HG02763 (cell line): Measurements from ENCODE around the gene ARHGAP22.
"Not testable (repeated sequence)": the region's sequence is repeated elsewhere in the genome, so short reads cannot be mapped to it uniquely, and the experiment has no call there.

ENCODE experiments used
- ATAC-seq: cut with Tn5 transposase; IDR thresholded peaks from one replicate; pipeline ENCODE4 v1.9.1; 2021; ENCODE audit warnings: mild to moderate bottlenecking, moderate library complexity; ENCODE audit not compliant: unreplicated experiment

ARHGAP22 gene

DNA sequence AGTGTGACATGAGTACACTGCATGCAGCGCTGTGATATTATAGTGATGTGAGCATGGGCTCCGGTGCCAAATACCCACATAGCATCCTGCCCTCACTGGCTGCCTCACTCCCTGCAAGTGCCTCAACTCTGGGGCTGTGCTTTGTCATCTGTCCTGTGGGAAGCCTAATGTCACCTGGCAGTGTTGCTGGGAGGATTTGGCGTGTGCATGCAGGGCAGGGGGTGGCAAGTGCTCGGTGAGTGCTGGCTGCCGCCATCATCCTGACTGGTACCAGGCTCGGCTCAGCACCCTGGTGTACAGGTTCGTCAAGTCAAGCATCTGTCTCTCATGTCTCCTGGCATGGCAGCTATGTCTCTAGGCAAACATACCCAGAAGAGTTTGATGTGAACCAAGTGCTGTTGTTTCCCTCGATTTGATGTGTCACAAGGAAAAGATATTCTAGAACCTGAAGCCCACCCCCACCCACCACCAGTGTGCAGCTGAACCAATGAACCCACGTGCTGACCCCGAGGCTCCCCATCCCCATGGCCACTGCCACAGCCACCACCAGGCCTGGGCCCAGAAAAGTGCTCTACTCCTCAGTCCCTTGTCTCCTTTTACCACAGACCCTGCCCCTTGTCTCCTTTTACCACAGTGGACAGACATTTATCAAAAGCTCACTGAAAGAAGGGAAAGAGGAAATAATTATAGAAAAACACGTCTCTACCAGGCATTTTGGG, 162.6 kb downstream of the ARHGAP22 start:
- no peak for ATAC-seq

DNA sequence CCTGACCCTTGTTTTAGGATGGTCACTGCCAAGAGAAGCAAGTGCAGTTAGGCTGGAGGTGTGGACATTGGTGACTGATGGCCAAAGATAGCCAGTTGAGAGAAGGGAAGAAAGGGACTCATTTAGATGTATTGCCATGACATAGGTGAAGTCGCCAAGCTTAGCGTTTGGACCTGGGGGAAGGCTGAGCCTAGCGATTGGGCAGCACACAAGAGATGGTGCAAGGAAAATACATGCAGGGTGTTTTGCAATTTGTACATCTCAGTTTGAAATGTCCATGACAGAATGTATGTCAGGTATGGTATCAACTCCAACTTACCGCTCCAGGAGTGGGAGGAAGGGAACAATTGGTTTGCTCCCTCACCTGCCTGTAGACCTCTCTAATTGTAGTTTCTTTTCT, 164.1 kb downstream of the ARHGAP22 start:
- no peak for ATAC-seq

DNA sequence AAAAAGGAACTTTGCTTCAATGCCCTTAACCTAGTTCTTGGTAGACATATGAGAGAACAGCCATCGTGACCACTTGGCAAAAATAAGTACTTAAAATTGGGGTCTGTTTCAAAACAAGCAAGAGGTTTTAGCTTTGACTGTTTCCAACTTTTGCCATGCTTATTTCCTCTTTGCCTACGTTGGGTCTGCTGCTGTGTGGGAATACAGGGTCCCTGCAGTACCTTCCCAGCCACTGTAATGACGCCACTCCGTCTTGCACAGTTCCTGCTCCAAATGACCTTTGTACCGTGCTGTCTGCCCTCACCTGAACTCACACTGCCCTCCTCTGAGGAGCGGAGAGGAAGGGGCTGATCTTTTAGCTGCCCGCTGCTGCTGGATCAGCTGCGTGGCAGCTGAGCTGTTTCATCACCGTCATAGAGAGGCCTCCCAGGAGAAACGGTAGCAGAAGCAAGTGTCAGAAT, 165.3 kb downstream of the ARHGAP22 start:
- no peak for ATAC-seq

DNA sequence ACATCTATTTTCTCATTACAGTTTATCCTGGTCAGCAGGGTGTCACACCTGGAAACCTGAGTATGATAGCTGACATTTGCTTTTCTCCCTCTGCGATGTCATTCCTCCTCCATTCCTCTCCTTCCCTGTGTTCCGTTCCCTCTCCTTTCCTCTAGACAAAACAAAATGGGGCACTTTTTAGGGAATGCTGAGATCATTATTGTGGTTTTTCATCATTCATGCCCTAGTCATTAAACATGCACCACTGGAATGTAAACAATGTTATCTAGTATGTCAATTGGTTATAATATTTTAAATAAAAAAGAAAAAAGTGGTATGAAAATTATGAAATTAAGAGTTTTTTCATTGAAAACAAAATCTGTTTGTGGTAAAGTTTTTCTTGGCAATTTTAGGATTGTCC, 165.8 kb downstream of the ARHGAP22 start:
- ATAC-seq, result no peak

DNA sequence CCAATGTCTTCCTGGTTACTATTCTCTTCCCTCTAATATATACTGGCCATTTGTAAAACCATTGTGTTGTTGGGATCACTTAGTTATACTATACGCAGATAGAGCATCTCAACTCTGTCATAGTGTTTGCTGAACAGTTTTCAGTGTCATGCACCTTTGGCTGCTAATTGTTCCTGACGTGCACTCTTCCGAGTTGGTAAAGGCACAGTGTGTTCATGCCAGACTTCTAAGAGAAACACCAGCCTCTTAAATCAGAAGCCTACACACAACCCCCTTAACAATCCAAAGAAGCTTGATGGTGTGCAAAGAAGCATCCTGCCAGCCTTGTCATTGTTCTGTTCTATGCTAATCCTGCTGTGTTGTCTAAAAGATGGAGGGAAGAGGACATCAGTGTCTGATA, 167.3 kb downstream of the ARHGAP22 start:
- ATAC-seq, result no peak

DNA sequence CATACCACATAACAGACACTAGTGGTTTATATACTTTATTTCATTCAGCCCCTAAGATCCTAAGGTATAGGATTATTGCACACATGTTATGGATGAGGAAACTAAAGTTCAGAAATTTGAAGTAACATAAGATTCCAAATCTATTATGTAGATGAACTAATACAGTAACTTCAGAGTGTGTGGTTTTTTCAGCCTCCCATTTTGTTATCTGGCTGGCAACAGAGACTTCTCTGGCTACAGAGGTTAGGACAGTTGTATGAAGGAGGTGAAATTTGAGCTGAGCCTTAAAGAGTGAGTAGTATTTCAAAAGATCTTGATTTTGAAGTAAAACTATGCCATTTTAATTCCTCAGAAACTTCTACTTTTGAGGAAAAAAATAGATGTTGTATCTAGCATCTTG, 173.0 kb downstream of the ARHGAP22 start:
- ATAC-seq, result no peak

DNA sequence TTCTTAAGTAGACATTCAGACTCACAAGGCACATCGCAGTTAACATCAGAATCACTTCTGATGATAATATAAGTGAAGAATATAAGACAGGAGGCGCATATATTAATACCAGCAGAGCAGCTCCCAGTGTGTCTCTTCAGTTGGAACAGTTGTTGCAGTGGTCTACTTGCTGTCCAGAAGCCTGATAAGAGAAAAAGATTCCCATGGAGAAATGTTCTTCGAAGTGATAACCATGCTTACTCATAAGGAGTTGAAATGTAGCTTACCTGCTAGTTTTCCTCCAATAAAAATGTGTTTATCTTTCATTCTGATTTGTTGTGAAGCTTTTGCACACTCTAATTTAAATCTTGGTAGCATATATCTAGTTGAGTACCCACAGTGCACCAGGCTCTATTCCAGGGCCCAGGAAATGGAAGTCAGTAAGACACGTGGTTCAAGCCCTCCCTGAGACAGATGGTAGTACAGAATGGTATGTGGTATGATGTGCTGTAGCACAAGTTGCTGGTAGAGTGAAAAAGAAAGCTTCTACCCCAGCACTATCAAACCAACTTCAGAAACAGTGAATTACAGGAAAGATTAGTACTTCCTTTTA, 174.4 kb downstream of the ARHGAP22 start:
- ATAC-seq, result no peak

DNA sequence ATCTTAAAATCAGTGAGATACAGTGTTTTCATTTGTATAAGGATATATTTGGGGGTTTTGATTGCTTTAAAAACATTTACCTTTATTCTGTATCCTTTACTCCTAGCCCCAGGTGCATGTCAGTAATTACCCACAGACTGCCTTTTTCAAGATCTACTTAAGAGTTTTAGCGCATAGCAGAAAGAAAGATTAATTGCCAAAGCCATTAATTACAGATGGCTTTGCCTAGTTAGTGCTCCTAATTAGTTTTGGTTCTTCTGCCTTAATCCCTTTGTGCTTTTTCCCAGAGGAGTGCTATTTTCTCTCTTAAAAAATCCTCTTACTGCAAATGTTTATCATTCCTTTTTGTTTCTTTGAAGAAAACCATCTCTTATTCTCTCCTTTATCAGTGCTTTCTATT, 175.6 kb downstream of the ARHGAP22 start:
- no peak for ATAC-seq

DNA sequence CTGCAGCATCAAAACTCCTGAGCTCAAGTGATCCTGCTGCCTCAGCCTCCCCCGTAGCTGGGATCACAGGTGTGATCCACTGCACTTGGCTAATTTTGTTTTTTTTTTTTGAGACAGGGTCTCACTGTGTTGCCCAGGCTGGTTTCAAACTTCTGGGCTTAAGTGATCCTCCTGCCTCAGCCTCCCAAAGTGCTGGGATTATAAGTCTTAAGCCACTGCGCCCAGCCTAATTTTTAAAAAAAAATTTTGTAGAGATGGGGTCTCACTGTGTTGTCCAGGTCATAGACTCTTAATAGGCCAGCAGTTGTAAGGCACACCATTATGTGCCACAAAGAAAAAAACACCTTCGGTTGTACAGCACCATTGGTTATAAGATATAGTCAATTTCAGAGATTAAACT, 176.0 kb downstream of the ARHGAP22 start:
- no peak for ATAC-seq

DNA sequence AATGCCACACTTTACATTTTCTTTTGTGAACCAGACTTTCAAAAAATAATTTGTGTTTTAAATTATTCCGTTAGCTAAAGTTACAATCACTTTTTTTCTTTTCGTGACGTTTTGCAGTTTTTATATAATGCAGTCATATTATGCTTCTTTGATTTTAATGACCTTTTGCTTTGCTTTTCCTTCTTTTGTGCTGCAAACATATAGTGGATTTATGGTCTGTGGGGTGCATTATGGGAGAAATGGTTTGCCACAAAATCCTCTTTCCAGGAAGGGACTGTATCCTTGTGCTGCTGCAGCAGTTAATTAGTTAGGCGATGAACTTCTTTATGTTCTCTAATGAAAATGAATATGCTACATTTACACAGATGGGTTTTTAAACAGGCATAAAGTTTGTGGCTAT, 181.0 kb downstream of the ARHGAP22 start:
- no peak for ATAC-seq

DNA sequence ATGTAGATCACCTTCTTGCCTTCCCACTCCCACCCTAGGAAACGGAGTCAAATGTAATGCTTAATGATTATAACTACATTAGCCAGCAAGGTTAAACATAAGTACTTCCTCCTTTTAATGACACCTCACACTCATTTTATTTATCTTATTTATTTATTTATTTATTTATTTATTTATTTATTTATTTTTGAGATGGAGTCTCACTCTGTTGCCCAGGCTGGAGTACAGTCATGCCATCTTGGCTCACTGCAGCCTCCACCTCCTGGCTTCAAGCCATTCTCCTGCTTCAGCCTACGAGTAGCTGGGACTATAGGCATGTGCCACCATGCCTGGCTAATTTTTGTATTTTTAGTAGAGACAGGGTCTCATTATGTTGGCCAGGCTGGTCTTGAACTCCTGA, 183.0 kb downstream of the ARHGAP22 start:
- not testable (repeated sequence) for ATAC-seq

DNA sequence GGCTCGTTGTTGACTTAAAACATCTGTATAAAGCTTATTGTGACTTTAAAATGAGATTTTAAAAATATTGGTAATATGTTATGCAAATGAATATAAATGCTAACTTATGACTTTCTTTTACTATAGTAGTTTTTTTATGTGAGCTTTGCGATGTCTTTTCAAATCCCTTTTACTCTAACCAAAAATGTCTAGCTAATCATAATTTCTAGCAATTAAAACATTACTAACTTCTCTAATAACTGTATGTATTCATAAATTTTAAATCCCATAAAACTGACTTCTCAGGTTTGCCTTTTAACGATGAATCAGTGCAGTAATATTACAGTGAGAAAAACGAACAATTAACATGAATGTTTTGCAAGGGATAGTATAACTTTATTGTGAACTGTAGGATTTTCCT, 185.2 kb downstream of the ARHGAP22 start:
- no peak for ATAC-seq

DNA sequence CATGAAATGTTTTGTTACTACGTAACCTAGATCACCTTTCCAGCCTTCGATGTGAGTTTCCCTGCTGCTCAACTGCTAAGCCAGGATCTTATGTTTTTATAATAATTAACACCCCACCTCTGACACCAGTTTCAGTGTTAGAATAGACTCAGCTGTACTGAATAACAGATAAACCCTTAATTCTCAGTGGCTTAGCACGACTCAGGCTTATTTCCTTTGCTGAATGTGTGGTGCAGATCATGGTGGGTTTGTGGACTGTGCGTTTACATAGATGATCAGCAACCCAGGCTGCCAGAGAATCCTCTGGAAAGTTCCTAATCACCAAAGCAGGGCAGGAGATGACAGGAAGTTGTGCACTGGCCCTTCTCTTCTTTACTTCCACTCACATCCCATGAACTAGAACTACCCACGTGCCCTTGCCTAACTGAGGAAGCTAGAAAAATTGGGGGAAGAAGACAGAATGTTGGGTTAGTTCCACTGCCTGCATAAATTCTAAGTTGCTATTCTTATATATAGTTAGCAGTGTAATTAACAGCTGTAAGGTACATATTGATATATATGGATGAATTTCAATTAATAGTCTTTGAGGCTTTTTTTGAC, 186.6 kb downstream of the ARHGAP22 start:
- no peak for ATAC-seq

DNA sequence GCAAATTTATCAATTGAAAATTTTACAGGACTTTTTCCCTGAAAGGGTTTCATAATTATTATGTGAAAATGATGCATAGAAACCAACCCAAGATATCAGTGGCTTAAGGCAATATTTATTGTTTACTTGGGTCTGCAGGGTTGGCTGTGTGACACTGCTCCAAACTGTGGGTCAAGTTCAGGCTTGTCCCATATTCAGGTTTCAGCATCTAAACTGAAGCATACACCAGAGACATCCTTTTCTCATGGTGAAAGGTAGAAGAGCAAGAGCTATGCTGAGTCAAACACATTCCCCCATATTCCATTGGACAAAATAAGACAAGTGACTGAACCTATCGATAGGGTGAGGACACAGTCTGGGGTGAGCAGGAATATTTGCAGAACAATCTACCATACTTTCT, 187.5 kb downstream of the ARHGAP22 start:
- ATAC-seq, result no peak

DNA sequence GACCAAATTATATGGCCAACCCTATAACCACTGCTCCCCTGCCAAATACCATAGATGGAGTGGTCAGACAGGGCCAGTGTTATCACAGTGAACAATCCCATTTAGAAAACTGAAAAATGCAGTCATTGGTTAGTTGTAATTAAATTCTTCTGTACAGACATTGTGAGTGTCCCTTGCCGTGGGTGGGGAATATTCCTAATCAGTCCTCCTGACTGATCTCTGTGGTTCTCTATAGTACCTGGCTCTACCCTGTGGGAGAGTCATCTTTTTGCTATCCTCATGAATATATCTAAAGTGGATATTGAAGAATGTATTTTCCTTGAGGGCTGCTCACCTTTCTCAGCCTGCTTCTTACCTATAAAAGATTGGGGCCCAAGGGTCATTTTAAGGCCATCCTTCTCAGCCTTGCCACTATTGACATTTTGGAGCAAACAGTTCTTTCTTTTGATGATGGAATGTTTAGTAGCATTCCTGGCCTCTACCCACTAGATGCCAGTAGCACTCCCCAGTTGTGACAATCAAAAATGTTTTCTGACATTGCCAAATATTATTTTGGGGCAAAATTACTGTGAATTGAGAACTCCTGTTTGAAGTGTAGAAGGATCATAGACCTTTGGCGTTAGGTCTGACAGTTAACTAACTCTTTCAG, 188.2 kb downstream of the ARHGAP22 start:
- no peak for ATAC-seq

DNA sequence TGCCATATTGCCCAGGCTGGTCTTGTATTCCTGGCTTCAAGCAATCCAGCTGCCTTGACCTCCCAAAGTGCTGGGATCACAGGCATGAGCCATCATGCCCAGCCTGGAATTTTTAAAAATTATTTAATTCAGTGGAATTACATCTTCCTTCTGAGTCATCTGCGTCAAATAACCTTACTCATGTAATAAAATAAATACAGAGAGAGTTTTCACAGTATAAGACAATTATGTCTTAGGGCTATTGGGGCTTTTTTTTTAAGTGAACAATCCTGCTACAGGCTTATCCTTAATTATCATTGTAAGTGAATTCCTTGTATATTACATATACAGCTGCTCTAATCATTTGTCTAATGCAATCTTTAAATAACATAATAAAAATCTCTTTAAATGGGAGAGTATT, 190.1 kb downstream of the ARHGAP22 start:
- ATAC-seq, result no peak

DNA sequence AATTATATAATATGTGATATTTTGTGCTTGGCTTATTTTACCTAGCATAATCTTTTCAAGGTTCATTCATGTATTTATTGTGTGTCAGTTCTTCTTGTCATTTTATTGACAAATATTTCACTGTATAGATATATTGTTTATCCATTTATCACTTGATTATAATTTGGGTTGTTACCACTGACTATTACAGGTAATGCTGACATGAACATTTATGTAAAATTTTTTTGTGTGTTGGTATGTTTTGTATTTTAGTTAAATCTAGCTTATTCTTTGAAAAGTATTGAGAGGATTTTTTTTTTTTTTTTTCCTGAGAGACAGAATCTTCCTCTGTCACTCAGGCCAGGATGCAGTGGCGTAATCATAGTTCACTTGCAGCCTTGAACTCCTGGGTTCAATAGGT, 190.7 kb downstream of the ARHGAP22 start:
- no peak for ATAC-seq

DNA sequence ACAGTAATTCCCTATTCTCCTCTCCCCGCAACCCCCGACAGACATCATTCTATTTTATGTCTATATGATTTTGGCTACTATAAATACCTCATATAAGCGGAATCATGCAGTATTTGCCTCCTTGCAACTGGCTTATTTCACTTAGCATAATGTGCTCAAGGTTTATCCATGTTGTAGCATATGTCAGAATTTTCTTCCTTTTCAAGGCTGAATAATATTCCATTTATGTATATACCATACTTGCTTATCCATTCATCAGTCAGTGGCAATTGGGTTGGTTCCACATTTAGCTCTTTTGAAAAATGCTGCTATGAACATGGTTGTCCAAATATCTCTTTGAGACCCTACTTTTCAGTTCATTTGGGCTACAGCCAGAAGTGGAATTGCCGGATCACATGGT, 191.9 kb downstream of the ARHGAP22 start:
- no peak for ATAC-seq

DNA sequence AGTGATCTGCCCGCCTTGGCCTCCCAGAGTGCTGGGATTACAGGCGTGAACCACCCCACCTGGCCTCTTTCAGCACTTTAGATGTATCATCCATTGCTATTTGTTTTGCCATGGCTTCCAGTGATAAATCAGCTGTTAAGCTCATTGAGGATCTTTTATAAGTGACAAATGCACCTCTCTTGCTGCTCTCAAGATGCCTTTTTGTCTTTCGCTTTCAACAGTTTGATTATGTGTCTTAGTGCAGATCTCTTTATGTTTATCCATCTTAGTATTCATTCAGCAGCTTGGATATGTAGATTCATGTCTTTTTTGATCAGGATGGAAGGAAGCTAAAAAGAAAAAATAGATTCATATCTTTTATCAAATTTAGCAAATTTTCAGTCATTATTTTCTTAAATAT, 192.8 kb downstream of the ARHGAP22 start:
- no peak for ATAC-seq

DNA sequence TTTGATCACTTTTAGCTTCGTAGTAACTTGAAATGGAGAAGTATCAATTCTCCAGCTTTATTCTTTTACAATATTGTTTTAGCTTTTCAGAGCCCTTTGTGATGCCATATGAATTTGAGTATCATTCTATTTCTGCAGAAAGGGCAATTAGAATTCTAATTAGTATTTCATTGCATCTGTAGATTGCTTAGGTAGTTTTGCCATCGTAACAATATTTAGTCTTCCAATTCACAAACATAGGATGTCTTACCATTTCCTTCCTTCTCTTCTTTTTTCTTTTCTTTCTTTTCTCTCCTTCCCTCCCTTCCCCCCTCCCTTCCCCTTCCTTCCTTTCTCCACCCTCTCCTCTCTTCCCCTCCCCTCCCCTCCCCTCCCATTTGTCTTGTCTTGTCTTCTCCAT, 193.4 kb downstream of the ARHGAP22 start:
- ATAC-seq, result no peak

DNA sequence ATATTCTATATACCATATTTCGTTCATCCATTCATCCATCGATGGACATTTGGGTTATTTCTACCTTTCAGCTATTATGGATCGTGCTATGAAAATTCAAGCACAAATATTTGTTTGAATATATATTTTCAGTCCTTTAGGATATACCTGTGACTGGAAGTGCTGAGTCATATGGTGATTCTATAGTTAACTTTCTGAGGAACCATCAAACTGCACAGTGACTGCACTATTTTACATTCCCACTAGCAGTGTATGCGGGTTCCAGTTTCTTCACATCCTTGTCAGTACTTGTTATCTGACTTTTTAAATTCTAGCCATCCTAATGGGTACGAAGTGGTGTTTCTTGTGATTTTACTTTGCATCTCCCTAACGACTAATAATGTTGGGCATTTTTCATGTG, 194.4 kb downstream of the ARHGAP22 start:
- no peak for ATAC-seq

DNA sequence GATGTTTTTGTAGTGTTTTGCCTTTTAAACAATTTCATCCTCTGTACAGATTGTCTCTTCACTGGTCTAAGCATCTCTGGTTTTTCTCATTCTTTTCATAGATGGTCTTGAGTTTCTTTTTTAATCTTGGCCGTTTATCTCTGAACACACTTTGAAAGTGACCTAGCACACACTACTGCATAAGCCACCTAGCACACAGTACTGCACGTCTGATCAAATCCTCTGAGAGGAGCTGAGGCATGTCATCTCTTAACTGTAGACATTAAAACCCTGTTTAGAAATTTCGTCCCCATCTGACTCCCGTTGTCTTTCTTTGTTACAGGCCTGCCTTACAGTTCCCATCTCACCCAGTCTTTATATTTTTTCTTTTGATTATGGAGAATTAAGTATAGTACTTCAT, 198.2 kb downstream of the ARHGAP22 start:
- no peak for ATAC-seq
